ENCODE results near the gene GSPT1. TPM values are rescaled to one million over a fixed set of nuclear protein-coding genes. Genes with fewer than 3 reads are reported as not detected.

GSPT1 gene
- total RNA-seq, 4 donors from 2014 or later, result 38.6 to 55.3 (median 52.0) TPM

- no peak for TF ChIP-seq CTCF (IDR thresholded peaks at IDR 0.05)
- no peak for TF ChIP-seq POLR2A (IDR thresholded peaks at IDR 0.05)
- intact Hi-C loops (cut with DNase I; ENCODE audit: low total_unique reads), result no loop called here
- WGBS, 2 donors, result 59 to 65% methylated on average over 12 of the region's 12 CpGs
- DNase-seq (ENCODE audit: low spot score in 2 of 2), result no peak
- H3K4me3 ChIP-seq (ENCODE audit: low read depth, poor library complexity, severe bottlenecking), result no peak overlapping the region
These were observed 2.2 kb downstream of the GSPT1 start for GRCh38 chr16:11913425-11914079.

GRCh38 chr16:11909653-11910545, 5.9 kb downstream of the GSPT1 start:
- H3K4me3 ChIP-seq (ENCODE audit: low read depth, poor library complexity, severe bottlenecking), result no peak overlapping the region
- WGBS, 2 donors, result 82% methylated on average over 18 of the region's 18 CpGs
- TF ChIP-seq CTCF (IDR thresholded peaks at IDR 0.05), result no peak
- no peak for TF ChIP-seq POLR2A (IDR thresholded peaks at IDR 0.05)
- no peak for DNase-seq (ENCODE audit: low spot score in 2 of 2)
- intact Hi-C loops (cut with DNase I; ENCODE audit: low total_unique reads), result no loop called here

- TF ChIP-seq POLR2A (IDR thresholded peaks at IDR 0.05), result no peak
- TF ChIP-seq CTCF (IDR thresholded peaks at IDR 0.05), result no peak
- 88 to 91% methylated on average over 8 of the region's 8 CpGs for WGBS, 2 donors
- no peak for DNase-seq (ENCODE audit: low spot score in 2 of 2)
- intact Hi-C loops (cut with DNase I; ENCODE audit: low total_unique reads), result no loop called here
- no peak overlapping the region for H3K4me3 ChIP-seq (ENCODE audit: low read depth, poor library complexity, severe bottlenecking)
These were observed 8.4 kb downstream of the GSPT1 start for GRCh38 chr16:11907160-11907970.

GRCh38 chr16:11903906-11904305, 11.8 kb downstream of the GSPT1 start:
- TF ChIP-seq POLR2A (IDR thresholded peaks at IDR 0.05), result no peak
- no peak for TF ChIP-seq CTCF (IDR thresholded peaks at IDR 0.05)
- DNase-seq (ENCODE audit: low spot score in 2 of 2), result no peak
- 93 to 94% methylated on average over 6 of the region's 6 CpGs for WGBS, 2 donors
- intact Hi-C loops (cut with DNase I; ENCODE audit: low total_unique reads), result loop anchor here (5.0 kb wide), 1 partner anchor 1803 kb away; no protein-coding TSS in a partner anchor
- no peak overlapping the region for H3K4me3 ChIP-seq (ENCODE audit: low read depth, poor library complexity, severe bottlenecking)

- intact Hi-C loops (cut with DNase I; ENCODE audit: low total_unique reads), result loop anchor here (5.0 kb wide), 1 partner anchor 1806 kb away; no protein-coding TSS in a partner anchor
- DNase-seq (ENCODE audit: low spot score in 2 of 2), result no peak
- 65 to 71% methylated on average over 3 of the region's 3 CpGs for WGBS, 2 donors
- TF ChIP-seq POLR2A (IDR thresholded peaks at IDR 0.05) (no peak), CTCF (IDR thresholded peaks at IDR 0.05) (no peak)
- H3K4me3 ChIP-seq (ENCODE audit: low read depth, poor library complexity, severe bottlenecking), result no peak overlapping the region
These were observed 14.7 kb downstream of the GSPT1 start for GRCh38 chr16:11901091-11901490.
